Glutamatergic neuron (in vitro differentiated cells): Measurements from ENCODE around the gene EPHB2. TPM values are rescaled to one million over a fixed set of nuclear protein-coding genes. Genes with fewer than 3 reads are reported as not detected.
A peak's percentile ranks its signal among the peaks of the same experiment; 100 is the strongest.
"Not testable (repeated sequence)": the region's sequence is repeated elsewhere in the genome, so short reads cannot be mapped to it uniquely, and the experiment has no call there.

ENCODE experiments used
- DNase-seq: peaks from one replicate; pipeline ENCODE4 v3.0.0; 2022
- H3K27ac Mint-ChIP-seq: one replicate; pipeline ENCODE4 v1.8.0; 2020; ENCODE audit warnings: mild to moderate bottlenecking, mixed read lengths, inconsistent platforms; ENCODE audit not compliant: unreplicated experiment
- H3K27me3 Mint-ChIP-seq: one replicate; pipeline ENCODE4 v1.8.0; 2020; ENCODE audit warnings: mild to moderate bottlenecking, moderate library complexity, mixed read lengths, inconsistent platforms; ENCODE audit not compliant: unreplicated experiment
- H3K36me3 Mint-ChIP-seq: one replicate; pipeline ENCODE4 v1.8.0; 2020; ENCODE audit warnings: mild to moderate bottlenecking, mixed read lengths, inconsistent platforms; ENCODE audit not compliant: unreplicated experiment
- H3K4me1 Mint-ChIP-seq: one replicate; pipeline ENCODE4 v1.8.0; 2020; ENCODE audit warnings: mild to moderate bottlenecking, low read depth, mixed read lengths, inconsistent platforms; ENCODE audit not compliant: unreplicated experiment
- H3K4me3 Mint-ChIP-seq: one replicate; pipeline ENCODE4 v1.8.0; 2020; ENCODE audit warnings: mild to moderate bottlenecking, mixed read lengths, inconsistent platforms; ENCODE audit not compliant: unreplicated experiment
- H3K9me3 Mint-ChIP-seq: one replicate; pipeline ENCODE4 v1.8.0; 2020; ENCODE audit warnings: mild to moderate bottlenecking, moderate library complexity, mixed read lengths, inconsistent platforms; ENCODE audit not compliant: unreplicated experiment
- total RNA-seq: library from RNA; stranded (reverse); fragmentation: NEBNext Ultra II Directional; extraction: Animal tissue kit (Norgen Biotek cat#: 25700); gene quantifications from one replicate; pipeline ENCODE4 v1.2.1, GENCODE V29; 2021; ENCODE audit not compliant: unreplicated experiment
- TF ChIP-seq, protein P1 (sequence below): fragments of 200-600 bp; sonication (generic); IDR thresholded peaks from one replicate; pipeline ENCODE4 v1.5.0; 2021; ENCODE audit not compliant: partially characterized antibody, unreplicated experiment

The EPHB2 gene
- total RNA-seq, 1 donor from 2014 or later = 93.0 TPM

DNA sequence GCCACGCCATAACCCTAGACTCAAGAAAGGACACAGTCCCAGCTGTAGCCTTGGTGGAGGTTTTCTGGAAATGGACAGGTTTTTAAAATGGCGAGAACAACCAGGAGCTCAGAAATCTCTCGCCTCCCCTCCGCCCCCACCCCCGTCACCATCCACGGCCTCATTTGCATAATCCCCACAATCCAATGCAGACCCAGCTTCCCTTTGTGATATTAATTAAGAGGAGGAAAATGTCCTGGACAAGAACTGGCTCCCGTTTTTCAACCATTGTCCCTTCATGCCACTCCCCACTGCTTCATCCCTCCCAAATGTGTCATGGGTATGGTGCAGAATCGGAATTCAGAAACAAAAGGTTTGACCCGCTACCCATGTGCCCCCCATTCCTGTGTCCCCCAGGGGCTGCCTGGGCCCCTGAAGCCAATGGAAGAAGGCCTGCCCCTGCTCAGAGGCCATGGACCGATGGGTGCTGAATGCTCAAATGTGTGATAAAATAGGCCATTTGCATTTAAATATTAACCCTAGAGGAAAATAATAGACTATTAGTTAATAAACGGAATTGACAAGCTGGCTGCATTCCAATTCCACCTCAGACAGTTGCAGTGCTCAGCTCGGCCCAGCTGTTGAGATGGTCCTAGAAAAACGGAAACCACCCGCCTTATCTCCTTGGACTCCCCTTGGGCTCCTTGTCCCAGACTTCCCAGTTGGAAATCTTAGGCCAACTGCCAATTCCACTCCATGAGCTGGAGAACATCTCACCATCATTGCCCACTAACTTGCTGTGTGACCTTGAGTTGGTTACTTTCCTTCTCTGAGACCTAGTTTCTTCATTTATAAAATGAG, 10.7 kb upstream of the EPHB2 start:
- Mint-ChIP-seq H3K4me3 (no peak overlapping the region), H3K27ac (no peak overlapping the region), H3K27me3 (peaks cover 2% of the 10 kb centered on the region), H3K36me3 (no peaks in the 10 kb centered on the region), H3K9me3 (peaks cover 2% of the 10 kb centered on the region), H3K4me1 (no peaks in the 10 kb centered on the region)
- TF ChIP-seq, protein P1, sequence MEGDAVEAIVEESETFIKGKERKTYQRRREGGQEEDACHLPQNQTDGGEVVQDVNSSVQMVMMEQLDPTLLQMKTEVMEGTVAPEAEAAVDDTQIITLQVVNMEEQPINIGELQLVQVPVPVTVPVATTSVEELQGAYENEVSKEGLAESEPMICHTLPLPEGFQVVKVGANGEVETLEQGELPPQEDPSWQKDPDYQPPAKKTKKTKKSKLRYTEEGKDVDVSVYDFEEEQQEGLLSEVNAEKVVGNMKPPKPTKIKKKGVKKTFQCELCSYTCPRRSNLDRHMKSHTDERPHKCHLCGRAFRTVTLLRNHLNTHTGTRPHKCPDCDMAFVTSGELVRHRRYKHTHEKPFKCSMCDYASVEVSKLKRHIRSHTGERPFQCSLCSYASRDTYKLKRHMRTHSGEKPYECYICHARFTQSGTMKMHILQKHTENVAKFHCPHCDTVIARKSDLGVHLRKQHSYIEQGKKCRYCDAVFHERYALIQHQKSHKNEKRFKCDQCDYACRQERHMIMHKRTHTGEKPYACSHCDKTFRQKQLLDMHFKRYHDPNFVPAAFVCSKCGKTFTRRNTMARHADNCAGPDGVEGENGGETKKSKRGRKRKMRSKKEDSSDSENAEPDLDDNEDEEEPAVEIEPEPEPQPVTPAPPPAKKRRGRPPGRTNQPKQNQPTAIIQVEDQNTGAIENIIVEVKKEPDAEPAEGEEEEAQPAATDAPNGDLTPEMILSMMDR = no peak
- DNase-seq = no peak

DNA sequence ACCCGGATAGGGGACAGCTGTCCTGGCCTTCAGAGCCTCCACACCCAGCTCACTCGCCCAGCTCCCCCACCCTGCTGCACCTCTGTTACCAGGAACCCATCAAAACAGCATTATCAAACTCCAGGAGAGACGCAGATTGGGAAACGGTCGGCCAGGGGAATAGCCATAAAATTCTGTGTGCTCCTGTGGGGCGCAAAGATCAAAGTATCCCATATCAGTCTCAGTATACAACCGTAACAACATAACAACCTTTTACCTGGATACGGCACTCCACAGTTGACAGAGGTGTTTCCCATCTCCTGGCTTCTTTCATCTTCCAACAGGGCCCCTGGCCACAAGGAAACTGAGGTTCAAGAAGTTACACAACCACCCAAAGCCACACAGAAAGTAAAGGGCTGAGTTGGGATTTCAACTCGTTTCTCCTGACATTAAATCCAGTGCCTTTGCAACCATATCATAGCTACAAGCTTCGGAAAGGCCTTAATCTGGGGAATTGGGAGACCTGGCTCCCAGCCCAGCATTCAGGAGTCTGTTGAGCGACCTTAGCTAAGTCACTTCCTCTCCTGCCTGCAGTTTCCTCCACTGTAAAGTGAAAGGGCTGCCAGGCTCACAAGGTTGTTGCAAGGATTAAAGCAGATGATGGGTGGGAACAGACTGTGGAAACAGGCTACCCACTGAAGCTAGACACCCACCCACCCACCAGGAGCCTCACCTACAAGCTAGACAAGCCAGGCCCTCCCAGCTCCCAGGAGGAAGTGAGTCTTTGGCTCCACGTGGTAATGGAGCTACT, 8.1 kb upstream of the EPHB2 start:
- Mint-ChIP-seq H3K9me3 (peaks cover 2% of the 10 kb centered on the region), H3K4me3 (no peak overlapping the region), H3K27ac (no peak overlapping the region), H3K36me3 (no peaks in the 10 kb centered on the region), H3K4me1 (no peaks in the 10 kb centered on the region), H3K27me3 (peaks cover 2% of the 10 kb centered on the region)
- DNase-seq = no peak
- TF ChIP-seq, protein P1 = no peak

DNA sequence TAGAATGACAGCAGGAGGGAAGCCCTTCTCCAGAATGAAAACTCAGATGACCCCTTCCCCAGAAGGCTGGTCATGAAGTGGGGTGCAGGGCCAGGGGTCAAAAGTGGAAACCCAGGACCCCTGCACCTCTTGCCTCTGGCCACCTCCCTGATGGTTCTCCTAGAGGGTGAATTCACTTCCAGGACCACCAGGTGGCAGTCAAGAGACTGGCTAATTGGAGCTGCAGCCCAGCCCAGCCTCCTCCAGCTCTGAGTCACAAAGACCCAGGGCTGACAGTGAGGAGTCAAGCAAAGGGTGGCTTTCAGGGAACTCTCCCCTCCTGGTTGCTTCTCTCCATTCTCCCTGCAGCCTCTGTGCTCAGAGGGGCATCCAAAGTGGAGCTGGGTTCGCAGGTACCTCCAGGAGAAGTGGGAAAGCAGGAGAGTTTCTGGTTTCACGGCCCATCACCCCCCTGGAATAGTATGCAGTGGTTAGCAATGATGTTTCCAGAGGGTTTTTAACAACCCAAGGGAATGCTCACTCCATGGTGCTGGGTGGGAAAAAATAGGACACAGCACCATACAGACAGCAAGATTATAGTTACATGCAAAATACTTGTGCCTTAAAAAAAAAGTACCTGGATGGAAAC, 6.1 kb upstream of the EPHB2 start:
- Mint-ChIP-seq H3K4me3 (no peak overlapping the region), H3K9me3 (peaks cover 4% of the 10 kb centered on the region), H3K27me3 (peaks cover 3% of the 10 kb centered on the region), H3K27ac (no peak overlapping the region), H3K36me3 (no peaks in the 10 kb centered on the region), H3K4me1 (no peaks in the 10 kb centered on the region)
- peak; percentile 87 for DNase-seq
- TF ChIP-seq, protein P1 = peak; percentile 93

DNA sequence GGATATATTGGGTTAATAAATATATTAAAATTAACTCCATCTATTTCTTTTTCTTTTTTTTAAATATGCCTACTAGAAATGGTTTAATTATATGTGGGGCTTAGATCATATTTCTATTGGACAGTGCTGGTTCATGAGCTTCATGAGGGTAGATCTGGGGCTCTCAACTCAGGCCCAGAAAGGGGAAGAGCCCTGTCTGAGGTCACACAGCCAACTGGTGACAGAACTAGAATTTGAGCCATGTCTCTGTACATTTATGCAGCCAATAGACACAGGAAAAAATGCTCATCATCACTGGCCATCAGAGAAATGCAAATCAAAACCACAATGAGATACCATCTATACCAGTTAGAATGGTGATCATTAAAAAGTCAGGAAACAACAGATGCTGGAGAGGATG, 5.1 kb upstream of the EPHB2 start:
- DNase-seq = no peak
- Mint-ChIP-seq H3K36me3 (no peaks in the 10 kb centered on the region), H3K27ac (no peak overlapping the region), H3K9me3 (peaks cover 3% of the 10 kb centered on the region), H3K4me3 (no peak overlapping the region), H3K27me3 (peaks cover 3% of the 10 kb centered on the region), H3K4me1 (no peaks in the 10 kb centered on the region)
- TF ChIP-seq, protein P1 = no peak

DNA sequence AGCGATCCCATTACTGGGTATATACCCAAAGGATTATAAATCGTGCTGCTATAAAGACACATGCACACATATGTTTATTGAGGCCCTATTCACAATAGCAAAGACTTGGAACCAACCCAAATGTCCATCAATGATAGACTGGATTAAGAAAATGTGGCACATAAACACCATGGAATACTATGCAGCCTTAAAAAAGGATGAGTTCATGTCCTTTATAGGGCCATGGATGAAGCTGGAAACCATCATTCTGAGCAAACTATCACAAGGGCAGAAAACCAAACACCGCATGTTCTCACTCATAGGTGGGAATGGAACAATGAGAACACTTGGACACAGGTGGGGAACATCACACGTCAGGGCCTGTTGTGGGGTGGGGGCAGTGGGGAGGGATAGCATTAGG, 4.5 kb upstream of the EPHB2 start:
- not testable (repeated sequence) for H3K4me1 Mint-ChIP-seq, H3K27me3 Mint-ChIP-seq, H3K4me3 Mint-ChIP-seq, H3K9me3 Mint-ChIP-seq, DNase-seq, H3K27ac Mint-ChIP-seq, H3K36me3 Mint-ChIP-seq
